ENCODE results near the gene DDX54.
A peak's percentile ranks its signal among the peaks of the same experiment; 100 is the strongest.
"Not testable (repeated sequence)": the region's sequence is repeated elsewhere in the genome, so short reads cannot be mapped to it uniquely, and the experiment has no call there.

Gene DDX54

GRCh38 chr12:113224955-113225354 is 39.7 kb upstream of the DDX54 start:
- H3K4me1 Mint-ChIP-seq: peaks cover 54% of the 10 kb centered on the region

GRCh38 chr12:113222730-113223531 is 37.7 kb upstream of the DDX54 start:
- CTCF ChIA-PET: interaction anchor here (0.6 to 4.0 kb wide), 6 partner anchors 10 to 118 kb away, joined by 3 to 20 read pairs (median 3); no protein-coding TSS in a partner anchor
- Mint-ChIP-seq H3K4me3 (peak overlapping the region; percentile 86), H3K27ac (peak overlapping the region; percentile 89), H3K9me3 (no peaks in the 10 kb centered on the region), H3K27me3 (no peaks in the 10 kb centered on the region), H3K36me3 (peaks cover 7% of the 10 kb centered on the region), H3K4me1 (peaks cover 35% of the 10 kb centered on the region)
- peak; percentile 37 for DNase-seq

More at GRCh38 chr12:113224955-113225354, 39.7 kb upstream of the DDX54 start:
- CTCF ChIA-PET: interaction anchor here (1.3 to 2.8 kb wide), 2 partner anchors 12 to 27 kb away, joined by 3 to 7 read pairs; no protein-coding TSS in a partner anchor
- H3K27me3 Mint-ChIP-seq: no peaks in the 10 kb centered on the region
- no peak for DNase-seq
- H3K36me3 Mint-ChIP-seq: peaks cover 11% of the 10 kb centered on the region
- H3K4me3 Mint-ChIP-seq: no peak overlapping the region
- no peak overlapping the region for H3K27ac Mint-ChIP-seq
- no peaks in the 10 kb centered on the region for H3K9me3 Mint-ChIP-seq

- no peak for DNase-seq
- H3K27me3 Mint-ChIP-seq: no peaks in the 10 kb centered on the region
- CTCF ChIA-PET: interaction anchor here (1.2 to 4.0 kb wide), 3 partner anchors 11 to 203 kb away, joined by 4 to 20 read pairs (median 4); no protein-coding TSS in a partner anchor
- peaks cover under 1% of the 10 kb centered on the region for H3K36me3 Mint-ChIP-seq
- peaks cover 38% of the 10 kb centered on the region for H3K4me1 Mint-ChIP-seq
- no peaks in the 10 kb centered on the region for H3K9me3 Mint-ChIP-seq
- peak overlapping the region; percentile 89 for H3K27ac Mint-ChIP-seq
- H3K4me3 Mint-ChIP-seq: peak overlapping the region; percentile 86
Measured at GRCh38 chr12:113221997-113222729, 36.9 kb upstream of the DDX54 start.

GRCh38 chr12:113221181-113221996 is 36.1 kb upstream of the DDX54 start, which contains the start of gene TPCN1:
TPCN1 (plus strand) TSS chr12:113221464; CDS start chr12:113226853, 5,389 bp downstream.
- peaks cover 43% of the 10 kb centered on the region for H3K4me1 Mint-ChIP-seq

GRCh38 chr12:113220593-113221180 is 35.4 kb upstream of the DDX54 start:
- no peaks in the 10 kb centered on the region for H3K36me3 Mint-ChIP-seq
- CTCF ChIA-PET: interaction anchor here (1.0 to 4.0 kb wide), 3 partner anchors 9 to 205 kb away, joined by 3 to 20 read pairs (median 4); no protein-coding TSS in a partner anchor
- H3K4me1 Mint-ChIP-seq: peaks cover 48% of the 10 kb centered on the region
- H3K9me3 Mint-ChIP-seq: no peaks in the 10 kb centered on the region
- no peaks in the 10 kb centered on the region for H3K27me3 Mint-ChIP-seq
- peak overlapping the region; percentile 86 for H3K4me3 Mint-ChIP-seq
- H3K27ac Mint-ChIP-seq: peak overlapping the region; percentile 84
- no peak for DNase-seq

More at GRCh38 chr12:113221181-113221996, 36.1 kb upstream of the DDX54 start, which contains the start of gene TPCN1:
- Mint-ChIP-seq H3K4me3 (peak within 1 kb of the TSS; percentile 86), H3K27me3 (no peaks in the 10 kb centered on the region), H3K27ac (peak within 1 kb of the TSS; percentile 89), H3K9me3 (no peaks in the 10 kb centered on the region), H3K36me3 (no peaks in the 10 kb centered on the region)
- CTCF ChIA-PET: interaction anchor here (1.0 to 4.0 kb wide), 4 partner anchors 9 to 204 kb away, joined by 3 to 20 read pairs (median 4); no protein-coding TSS in a partner anchor
- peak; percentile 100 for DNase-seq

GRCh38 chr12:113216027-113216426 is 30.7 kb upstream of the DDX54 start:
- Mint-ChIP-seq H3K27me3 (no peaks in the 10 kb centered on the region), H3K9me3 (no peaks in the 10 kb centered on the region), H3K4me1 (peaks cover 47% of the 10 kb centered on the region), H3K27ac (peak overlapping the region; percentile 9), H3K4me3 (no peak overlapping the region), H3K36me3 (no peaks in the 10 kb centered on the region)
- DNase-seq: no peak
- CTCF ChIA-PET: no interaction called here

GRCh38 chr12:113214895-113215400 is 29.7 kb upstream of the DDX54 start:
- peak; percentile 35 for DNase-seq
- Mint-ChIP-seq H3K4me1 (peaks cover 50% of the 10 kb centered on the region), H3K4me3 (no peak overlapping the region)

GRCh38 chr12:113211160-113211559 is 25.9 kb upstream of the DDX54 start:
- CTCF ChIA-PET: interaction anchor here (0.5 to 1.5 kb wide), 2 partner anchors 14 to 37 kb away, joined by 3 to 4 read pairs; no protein-coding TSS in a partner anchor
- H3K27me3 Mint-ChIP-seq: no peaks in the 10 kb centered on the region
- peaks cover 73% of the 10 kb centered on the region for H3K4me1 Mint-ChIP-seq
- H3K4me3 Mint-ChIP-seq: no peak overlapping the region
- no peak for DNase-seq
- peaks cover 2% of the 10 kb centered on the region for H3K36me3 Mint-ChIP-seq
- H3K9me3 Mint-ChIP-seq: no peaks in the 10 kb centered on the region
- peak overlapping the region; percentile 66 for H3K27ac Mint-ChIP-seq

More at GRCh38 chr12:113214895-113215400, 29.7 kb upstream of the DDX54 start:
- H3K9me3 Mint-ChIP-seq: no peaks in the 10 kb centered on the region
- H3K36me3 Mint-ChIP-seq: peaks cover 2% of the 10 kb centered on the region
- CTCF ChIA-PET: no interaction called here
- H3K27ac Mint-ChIP-seq: no peak overlapping the region
- H3K27me3 Mint-ChIP-seq: no peaks in the 10 kb centered on the region

- Mint-ChIP-seq H3K9me3 (no peaks in the 10 kb centered on the region), H3K27ac (peak overlapping the region; percentile 92), H3K27me3 (no peaks in the 10 kb centered on the region), H3K4me3 (peak overlapping the region; percentile 40), H3K36me3 (peaks cover 2% of the 10 kb centered on the region), H3K4me1 (peaks cover 59% of the 10 kb centered on the region)
- CTCF ChIA-PET: interaction anchor here (0.9 to 2.2 kb wide), 6 partner anchors 11 to 217 kb away, joined by 3 to 11 read pairs (median 5); no protein-coding TSS in a partner anchor
- DNase-seq: peak; percentile 78
Measured at GRCh38 chr12:113208041-113208934, 23.0 kb upstream of the DDX54 start.

- H3K36me3 Mint-ChIP-seq: peaks cover 2% of the 10 kb centered on the region
- no peaks in the 10 kb centered on the region for H3K9me3 Mint-ChIP-seq
- peaks cover 63% of the 10 kb centered on the region for H3K4me1 Mint-ChIP-seq
- H3K27ac Mint-ChIP-seq: peak overlapping the region; percentile 92
- H3K27me3 Mint-ChIP-seq: no peaks in the 10 kb centered on the region
- CTCF ChIA-PET: interaction anchor here (0.6 to 2.2 kb wide), 7 partner anchors 10 to 218 kb away, joined by 3 to 11 read pairs (median 5); no protein-coding TSS in a partner anchor
- H3K4me3 Mint-ChIP-seq: no peak overlapping the region
- DNase-seq: peak; percentile 45
Measured at GRCh38 chr12:113207613-113208040, 22.3 kb upstream of the DDX54 start.

- CTCF ChIA-PET: interaction anchor here (0.6 to 1.4 kb wide), 4 partner anchors 9 to 65 kb away, joined by 3 to 11 read pairs (median 6); no protein-coding TSS in a partner anchor
- H3K9me3 Mint-ChIP-seq, H3K4me3 Mint-ChIP-seq, DNase-seq, H3K27me3 Mint-ChIP-seq, H3K27ac Mint-ChIP-seq, H3K36me3 Mint-ChIP-seq: not testable (repeated sequence)
- H3K4me1 Mint-ChIP-seq: peaks cover 61% of the 10 kb centered on the region
Measured at GRCh38 chr12:113206802-113207201, 21.5 kb upstream of the DDX54 start.

GRCh38 chr12:113204804-113205203 is 19.5 kb upstream of the DDX54 start:
- H3K4me3 Mint-ChIP-seq: no peak overlapping the region
- no peaks in the 10 kb centered on the region for H3K27me3 Mint-ChIP-seq
- H3K4me1 Mint-ChIP-seq: peaks cover 42% of the 10 kb centered on the region
- no peaks in the 10 kb centered on the region for H3K36me3 Mint-ChIP-seq
- CTCF ChIA-PET: interaction anchor here (0.6 kb wide), 1 partner anchor 158 kb away, joined by 3 read pairs; no protein-coding TSS in a partner anchor
- no peak for DNase-seq
- H3K9me3 Mint-ChIP-seq: no peaks in the 10 kb centered on the region
- H3K27ac Mint-ChIP-seq: no peak overlapping the region
